HG03280 (cell line): ENCODE measurements around the gene MACC1.
"Not testable (repeated sequence)": the region's sequence is repeated elsewhere in the genome, so short reads cannot be mapped to it uniquely, and the experiment has no call there.

Experiments used
- ATAC-seq: cut with Tn5 transposase; IDR thresholded peaks from one replicate; pipeline ENCODE4 v1.9.1; 2021; ENCODE audit warnings: mild to moderate bottlenecking, moderate library complexity; ENCODE audit not compliant: unreplicated experiment

MACC1 gene

DNA sequence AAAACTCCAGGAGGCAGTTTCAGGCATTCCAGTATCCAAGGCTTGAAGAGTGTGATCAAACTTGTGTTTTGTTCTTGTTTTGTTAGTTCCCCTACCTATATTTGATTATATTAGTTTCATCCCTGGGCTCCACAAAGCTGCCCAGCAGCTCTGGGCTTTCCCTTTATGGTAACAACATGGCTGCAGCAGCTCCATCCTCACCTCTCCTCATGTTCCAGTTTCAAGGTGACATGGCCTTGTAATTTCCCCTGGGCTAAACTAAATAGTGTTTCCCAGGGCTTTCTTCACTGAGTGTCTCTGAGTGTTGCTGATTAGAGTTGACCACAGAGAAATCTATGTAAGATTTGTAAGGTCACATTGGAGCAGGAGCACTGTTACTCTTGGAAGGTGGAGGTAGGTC is 83.4 kb downstream of the MACC1 start:
- ATAC-seq = no peak

DNA sequence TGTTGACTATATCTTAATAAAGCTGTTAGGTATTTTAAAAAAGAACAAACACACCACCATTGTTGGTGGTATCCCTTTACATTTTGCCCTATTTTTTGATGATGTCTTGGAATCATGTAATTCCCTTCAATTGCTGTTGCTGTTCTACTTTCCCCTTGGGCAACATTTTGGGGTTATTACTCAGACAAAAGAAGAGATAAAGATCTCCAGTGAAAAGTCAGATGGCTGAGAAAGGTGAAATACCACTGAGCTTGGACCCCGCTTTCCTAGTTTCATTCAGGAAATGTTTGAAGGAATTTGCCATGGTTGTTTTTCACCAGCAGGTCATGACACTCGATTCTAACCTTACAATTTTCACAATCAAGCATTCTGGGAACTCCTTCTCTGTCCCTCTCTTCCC is 84.6 kb downstream of the MACC1 start:
- no peak for ATAC-seq

DNA sequence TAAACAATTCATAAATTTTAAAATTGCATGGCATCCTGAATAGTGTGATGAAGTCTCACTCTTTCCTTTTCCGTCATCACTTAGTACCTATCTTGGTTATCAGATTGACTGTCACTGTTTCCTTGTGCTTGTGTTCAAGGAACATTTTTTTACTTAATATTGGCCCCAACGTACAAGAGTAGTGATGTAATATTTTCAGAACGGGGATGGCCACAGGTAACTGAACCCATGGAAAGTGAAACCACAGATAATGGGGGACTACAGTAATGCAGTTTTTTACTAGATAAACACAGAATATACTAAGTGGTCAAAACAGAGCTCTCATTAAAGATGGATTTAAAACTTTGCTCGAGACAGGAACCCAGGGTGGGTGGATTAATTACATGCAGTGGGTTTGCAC is 85.4 kb downstream of the MACC1 start:
- no peak for ATAC-seq

DNA sequence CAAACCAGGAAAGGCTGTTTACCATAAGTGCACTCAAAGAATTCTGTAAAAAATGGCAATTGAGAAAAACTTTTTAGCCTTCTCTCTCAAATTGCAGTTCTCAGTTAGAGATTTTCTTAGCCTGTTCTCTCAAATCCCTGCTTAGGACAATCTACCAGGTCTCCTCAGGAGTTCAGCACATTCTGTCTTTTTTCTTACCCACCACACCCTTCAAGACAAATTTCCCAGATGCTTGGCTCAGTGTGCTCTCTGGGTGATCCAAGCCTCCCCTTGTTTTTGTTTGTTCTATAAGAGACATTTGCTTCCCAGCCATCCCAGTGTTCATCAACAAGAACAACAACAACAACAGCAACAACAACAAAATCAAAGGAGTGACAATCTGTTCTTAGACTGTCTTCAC is 87.3 kb downstream of the MACC1 start:
- ATAC-seq = no peak

DNA sequence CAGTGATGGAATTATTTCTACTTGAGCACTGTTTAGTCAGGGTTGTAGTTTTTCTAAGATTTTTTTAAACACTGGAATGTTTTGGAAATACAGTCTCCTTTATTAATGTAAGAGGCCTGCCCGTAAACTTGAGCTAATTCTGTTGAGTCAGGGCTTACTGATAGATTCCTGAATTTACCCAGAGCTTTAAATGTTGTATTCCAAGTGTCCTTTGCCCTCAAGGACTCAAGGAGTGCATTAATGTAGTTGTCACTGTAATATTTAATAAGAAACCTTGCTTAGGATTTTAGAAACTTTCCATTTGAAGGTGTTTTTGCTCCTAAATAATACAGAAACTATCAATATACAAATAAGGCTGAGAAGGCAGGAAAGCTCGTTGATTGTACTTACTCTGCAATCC is 89.2 kb downstream of the MACC1 start:
- ATAC-seq = no peak

DNA sequence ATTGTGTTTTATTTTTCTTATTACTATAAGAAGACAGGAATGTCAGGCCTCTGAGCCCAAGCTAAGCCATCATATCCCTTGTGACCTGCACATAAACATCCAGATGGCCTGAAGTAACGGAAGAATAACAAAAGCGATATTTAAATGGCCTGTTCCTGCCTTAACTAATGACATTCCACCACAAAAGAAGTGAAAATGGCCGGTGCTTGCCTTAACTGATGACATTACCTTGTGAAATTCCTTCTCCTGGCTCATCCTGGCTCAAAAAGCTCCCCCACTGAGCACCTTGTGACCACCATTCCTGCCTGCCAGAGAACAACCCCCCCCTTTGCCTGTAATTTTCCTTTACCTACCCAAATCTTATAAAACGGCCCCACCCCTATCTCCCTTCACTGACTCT is 91.1 kb downstream of the MACC1 start:
- not testable (repeated sequence) for ATAC-seq

DNA sequence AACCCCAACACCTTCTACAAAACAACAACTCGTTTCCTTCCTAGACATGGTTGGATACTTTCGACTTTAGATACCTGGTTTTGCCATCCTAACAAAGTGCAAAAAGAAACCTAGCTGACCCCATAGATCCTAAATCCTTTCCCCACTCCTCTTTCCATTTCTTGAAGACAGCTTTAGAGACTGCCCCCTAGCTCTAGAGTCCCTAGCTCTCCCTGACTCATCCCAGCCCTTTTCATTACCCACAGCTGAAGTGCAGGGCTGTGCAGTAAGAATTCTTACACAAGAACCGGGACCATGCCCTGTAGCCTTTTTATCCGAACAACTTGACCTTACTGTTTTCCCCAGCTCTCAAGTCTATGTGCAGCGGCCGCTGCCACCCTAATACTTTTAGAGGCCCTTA is 93.1 kb downstream of the MACC1 start:
- ATAC-seq = not testable (repeated sequence)

DNA sequence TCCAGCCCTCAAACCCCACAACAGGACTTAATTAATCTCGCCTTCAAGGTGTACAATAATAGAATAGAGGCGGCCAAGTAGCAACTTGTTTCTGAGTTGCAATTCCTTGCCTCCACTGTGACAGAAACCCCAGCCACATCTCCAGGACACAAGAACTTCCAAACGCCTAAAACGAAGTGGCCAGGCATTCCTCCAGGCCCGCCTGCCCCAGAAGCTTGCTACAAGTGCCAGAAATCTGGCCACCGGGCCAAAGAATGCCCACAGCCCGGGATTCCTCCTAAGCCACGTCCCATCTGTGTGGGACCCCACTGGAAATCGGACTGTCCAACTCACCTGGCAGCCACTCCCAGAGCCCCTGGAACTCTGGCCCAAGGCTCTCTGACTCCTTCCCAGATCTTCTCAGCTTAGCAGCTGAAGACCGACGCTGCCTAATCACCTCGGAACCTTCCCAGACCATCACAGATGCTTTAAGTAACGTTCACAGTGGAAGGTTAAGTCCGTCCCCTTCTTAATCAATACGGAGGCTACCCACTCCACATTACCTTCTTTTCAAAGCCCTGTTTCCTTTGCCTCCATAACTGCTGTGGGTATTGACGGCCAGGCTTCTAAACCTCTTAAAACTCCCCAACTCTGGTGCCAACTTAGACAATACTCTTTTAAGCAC is 94.4 kb downstream of the MACC1 start:
- not testable (repeated sequence) for ATAC-seq

DNA sequence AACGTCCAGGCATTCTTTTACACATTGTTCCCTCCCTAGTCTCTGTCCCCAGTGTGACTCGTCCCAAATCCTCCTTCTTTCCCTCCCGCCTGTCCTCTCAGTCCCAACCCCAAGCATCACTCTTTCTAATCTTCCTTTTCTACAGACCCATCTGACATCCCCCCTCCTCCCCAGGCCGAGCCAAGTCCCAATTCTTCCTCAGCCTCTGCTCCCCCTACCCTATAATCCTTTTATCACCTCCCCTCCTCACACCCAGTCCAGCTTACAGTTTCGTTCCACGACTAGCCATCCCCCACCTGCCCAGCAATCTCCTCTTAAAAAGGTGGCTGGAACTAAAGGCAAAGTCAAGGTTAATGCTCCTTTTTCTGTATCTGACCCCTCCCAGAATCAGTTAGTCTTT is 95.1 kb downstream of the MACC1 start:
- no peak for ATAC-seq

DNA sequence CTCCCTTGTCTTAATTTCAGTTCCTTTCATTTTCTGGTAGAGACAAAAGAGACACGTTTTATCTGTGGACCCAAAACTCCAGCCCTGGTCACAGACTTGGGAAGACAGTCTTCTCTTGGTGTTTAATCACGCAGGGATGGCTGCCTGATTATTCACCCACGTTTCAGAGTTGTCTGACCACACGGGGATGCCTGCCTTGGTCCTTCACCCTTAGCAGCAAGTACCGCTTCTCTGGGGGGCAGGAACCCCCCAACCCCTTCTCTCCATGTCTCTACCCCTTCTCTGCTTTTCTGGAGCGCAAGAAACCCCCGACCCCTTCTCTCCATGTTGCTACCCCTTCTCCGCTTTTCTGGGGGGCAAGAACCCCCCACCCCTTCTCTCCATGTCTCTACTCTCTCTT is 95.8 kb downstream of the MACC1 start:
- ATAC-seq = no peak

DNA sequence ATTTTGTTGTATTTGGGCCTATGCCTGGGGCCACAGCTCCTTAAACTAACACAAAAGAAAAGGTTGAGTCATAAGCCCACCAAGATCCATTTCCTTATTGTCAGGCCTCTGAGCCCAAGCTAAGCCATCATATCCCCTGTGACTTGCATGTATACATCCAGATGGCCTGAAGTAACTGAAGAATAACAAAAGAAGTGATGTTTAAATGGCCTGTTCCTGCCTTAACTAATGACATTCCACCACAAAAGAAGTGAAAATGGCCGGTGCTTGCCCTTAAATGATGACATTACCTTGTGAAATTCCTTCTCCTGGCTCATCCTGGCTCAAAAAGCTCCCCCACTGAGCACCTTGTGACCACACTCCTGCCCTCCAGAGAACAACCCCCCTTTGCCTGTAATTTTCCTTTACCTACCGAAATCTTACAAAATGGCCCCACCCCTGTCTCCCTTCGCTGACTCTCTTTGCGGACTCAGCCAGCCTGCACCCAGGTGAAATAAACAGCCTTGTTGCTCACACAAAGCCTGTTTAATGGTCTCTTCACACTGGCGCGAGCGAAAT is 96.5 kb downstream of the MACC1 start:
- ATAC-seq = not testable (repeated sequence)

DNA sequence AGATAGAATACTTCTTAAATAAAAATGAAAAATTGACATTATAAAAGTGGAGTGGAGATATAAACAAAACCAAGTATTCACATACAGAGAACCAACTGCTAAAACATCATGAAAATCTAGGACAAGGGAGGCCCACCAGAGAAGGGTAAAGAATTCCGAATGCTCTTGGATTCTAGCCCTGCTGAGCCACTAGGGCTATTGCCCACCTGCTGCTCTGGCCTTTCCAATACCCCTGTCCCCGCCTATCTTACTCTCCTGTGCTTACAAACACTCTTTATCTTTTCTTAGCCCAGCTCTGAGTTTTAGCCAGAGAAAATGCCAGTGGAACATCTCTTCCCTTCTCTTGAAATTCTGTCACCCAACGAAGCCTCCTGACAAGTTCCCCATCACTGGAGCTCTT is 100.3 kb downstream of the MACC1 start:
- no peak for ATAC-seq

DNA sequence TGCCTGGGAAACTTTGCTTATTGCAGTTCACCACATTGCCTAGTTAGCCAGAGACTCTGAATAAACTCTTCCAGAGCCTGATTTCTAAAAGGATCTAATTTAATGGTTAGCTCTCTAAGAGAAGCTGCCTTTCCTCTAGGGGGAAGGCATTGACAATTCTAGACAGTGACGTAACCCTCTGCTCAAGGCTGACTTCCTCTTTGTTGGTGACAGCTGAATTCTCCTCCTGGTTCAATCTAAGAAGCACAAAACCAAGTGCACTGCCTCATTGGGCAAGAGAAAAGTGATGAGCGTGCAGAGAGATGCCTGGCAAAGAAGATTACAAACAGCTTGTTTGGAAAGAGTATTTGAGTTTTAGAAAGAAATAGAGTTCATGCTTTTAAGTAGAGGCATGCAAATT is 102.7 kb downstream of the MACC1 start:
- ATAC-seq = peak; percentile 76

DNA sequence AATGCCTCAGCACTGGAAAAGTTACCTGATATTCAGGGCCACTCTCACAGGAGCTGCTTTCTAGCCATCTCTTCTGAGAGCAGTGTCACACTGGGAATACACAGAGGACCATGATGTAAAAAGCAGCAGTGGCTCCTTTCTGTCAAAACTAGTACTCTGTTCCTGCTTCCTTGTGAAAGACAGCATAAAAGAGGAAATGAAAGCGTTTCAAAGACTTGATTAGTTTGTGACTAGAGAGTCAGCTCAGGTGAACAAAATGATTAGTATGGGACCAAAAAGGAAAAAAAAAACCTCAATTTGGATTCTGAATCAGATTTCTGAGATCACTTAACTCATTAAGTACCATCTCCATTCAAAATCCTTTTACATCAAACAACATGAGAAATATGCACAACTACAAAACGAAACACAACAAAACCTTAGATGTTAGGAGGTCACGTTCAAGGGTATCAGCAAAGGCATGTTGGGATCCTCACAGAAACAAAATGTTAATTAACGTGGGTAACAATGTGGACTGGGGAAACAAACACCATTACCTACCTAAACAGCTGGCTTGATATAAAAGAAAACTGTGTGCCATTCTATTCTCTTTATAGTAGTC is 103.7 kb downstream of the MACC1 start:
- ATAC-seq = peak; percentile 93

DNA sequence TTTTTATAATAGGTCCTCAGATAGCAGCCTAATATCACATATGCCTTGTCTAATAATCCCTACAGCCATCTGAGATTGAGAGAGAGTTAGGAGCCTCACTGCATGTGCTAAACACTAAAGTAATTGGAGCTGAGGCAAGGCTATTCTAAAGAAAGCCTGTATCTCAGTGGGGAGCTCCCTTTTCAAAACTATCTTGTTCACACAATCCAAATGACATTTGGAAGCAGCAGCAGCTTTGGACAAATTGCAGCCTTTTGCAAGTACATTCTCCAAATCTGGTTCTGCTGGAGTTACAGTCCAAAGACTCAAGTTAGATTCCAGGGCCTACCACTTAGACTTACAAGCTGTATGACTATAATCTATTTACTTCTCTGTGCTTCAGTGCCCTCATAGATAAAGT is 104.5 kb downstream of the MACC1 start:
- no peak for ATAC-seq

DNA sequence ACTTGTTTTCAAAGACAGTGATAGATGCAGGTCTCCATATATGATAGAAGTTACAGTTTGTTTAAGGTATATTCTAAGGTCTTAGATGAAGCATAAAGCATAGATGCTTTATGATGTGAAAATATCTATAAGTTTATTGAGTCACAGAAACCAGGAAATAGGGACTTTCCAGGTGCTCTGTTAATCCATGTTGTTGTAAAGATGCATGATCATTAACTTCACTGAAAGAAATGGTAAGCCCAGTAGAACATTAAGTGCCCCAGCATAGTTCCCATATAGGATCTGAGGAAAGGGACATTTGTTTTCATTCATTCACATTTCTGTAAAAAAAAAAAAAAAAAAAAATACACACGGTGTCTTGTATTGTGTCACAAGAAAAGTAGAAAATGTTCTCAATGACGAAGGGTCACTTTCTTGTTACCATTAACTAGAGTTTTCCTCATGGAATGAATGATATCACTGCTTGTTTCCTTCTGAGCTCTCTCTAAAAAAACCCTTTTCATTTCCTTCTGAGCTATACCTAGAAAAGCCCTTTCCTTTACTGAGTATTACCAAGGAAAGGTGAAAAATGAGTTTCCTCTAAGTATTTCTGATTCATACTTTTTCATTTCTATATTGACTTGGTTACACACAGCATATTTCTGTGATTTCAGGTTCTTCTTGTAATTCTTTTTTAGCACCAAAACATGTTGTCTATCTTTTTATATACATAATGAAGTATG is 105.2 kb downstream of the MACC1 start:
- ATAC-seq = no peak

DNA sequence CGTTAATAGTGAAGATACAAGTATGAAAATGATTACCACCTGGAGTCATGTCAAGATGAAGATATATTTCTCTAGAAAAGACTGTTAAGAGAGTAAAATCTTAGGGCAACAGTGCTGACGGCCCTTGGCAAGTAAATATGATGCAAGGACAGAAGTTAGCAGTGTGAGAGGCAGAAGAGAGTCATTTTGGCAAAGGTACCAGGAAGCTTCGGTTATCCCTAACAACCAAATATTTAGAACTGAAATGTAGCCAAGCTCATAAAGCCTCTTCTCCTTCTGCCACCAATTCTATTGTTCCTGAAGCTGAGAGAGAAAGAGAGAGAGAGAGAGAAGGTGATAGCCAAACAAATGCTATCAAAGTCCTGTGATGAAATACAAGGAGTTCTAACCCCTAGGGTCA is 109.6 kb downstream of the MACC1 start:
- no peak for ATAC-seq

DNA sequence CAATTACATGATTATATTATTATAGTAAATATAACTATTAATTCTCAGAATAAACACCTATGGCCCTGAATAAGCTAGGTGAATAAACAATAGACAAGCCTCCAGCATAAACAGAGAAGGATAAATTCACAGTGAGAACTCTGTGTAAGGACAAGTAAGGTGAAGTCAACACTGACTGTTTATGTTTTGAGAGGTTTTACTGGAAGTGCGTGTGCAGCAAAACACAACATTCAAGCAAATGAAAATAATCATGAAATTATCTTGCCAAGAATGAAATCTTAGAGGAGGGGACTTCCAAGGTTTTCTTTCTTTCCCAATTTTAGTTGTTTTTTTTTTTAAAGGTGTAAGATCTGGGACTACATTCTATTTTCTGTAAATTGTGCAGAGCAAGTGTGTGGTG is 112.5 kb downstream of the MACC1 start:
- ATAC-seq = no peak

DNA sequence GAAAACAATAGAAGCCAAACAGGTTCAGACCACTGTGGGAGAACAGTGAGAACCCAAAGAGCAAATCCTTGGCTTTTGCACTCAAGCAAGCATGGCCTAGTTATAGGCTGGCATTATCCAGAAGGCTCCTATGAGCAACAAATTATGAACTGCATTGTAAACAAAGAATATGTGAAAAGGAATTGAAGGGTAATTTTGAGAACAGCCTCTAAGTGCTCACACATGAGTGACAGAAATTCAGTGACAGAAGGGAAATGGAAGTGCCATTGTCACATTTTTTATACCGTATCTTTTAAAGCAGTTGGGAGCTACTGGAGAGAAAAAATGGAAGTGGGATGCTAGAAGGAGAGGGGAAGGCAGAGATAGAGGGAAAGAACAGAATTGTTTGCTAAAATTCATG is 114.2 kb downstream of the MACC1 start:
- ATAC-seq = no peak

DNA sequence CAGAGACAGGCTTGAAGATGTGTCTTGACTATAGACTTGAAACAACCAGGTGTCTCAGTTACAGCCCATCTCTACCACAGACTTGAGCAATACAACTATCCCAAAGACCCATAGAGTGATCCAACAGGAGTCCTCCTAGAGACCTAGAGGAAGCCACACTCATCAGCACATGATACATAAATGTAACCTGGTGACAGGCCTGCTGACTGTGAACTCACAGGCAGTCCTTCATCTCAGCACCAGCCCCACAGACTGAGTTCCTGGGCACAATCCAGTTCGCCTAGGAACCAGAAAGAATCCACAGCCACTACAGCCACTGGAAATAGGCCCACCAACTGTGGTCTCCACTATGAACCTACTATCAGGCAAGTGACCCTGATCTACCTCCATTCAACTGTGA is 121.3 kb downstream of the MACC1 start:
- ATAC-seq = no peak

DNA sequence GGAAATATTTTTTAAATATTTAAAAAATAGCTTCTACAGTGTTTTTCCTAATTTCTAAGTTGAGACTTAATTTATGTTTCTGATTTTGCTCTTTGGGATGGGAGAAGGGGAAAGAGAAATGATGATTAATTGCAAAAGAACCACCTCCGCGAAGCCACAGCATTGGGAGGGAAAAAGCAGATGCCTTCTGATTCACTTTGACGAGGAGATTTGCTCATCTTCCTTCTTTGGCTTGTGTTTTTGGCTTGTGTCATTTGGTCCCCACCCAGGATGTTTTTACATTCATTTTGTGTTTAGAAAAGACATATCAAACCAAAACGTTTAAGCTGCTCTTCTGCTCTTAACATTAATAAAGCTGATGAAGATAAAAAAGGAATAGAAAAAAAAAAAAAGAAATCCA is 121.7 kb downstream of the MACC1 start:
- ATAC-seq = no peak

DNA sequence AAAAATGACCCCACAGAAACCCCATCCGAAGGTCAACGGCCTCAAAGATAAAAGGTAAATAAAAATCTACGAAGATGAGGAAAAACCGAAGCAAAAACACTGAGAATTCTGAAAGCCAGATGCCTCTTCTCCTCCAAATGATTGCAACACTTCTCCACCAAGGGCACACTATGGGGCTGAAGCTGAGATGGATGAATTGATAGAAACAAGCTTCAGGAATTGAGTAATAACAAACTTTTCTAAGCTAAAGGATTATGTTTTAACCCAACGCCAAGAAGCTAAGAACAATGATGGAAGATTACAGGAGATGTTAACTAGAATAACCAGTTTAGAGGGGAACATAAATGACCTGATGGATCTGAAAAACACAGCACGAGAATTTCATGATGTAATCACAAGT is 127.8 kb downstream of the MACC1 start:
- no peak for ATAC-seq
